HepG2 (cell line): ENCODE measurements around the gene TUBGCP6. TPM values are rescaled to one million over a fixed set of nuclear protein-coding genes. Genes with fewer than 3 reads are reported as not detected.

ENCODE experiments used
- ATAC-seq: fragments of 200-7000 bp; cut with Tn5 transposase; 3 replicates; pipeline ENCODE4 v1.9.1; 2020; ENCODE audit warnings: mild to moderate bottlenecking, moderate library complexity
- BruUV-seq: library from RNA; stranded (reverse); fragments of 400-500 nt; replicated peaks from 2 replicates; lab custom pipeline; 2021; lab: Mats Ljungman, UMichigan
- CTCF ChIA-PET: fragments of 300-600 bp; formaldehyde crosslinking; extraction: SDS; loops from one replicate; lab custom pipeline; 2021; ENCODE audit warnings: low total read pairs, inconsistent platforms, low intra/inter-chr PET ratio; lab: Yijun Ruan, JAX
- POLR2A ChIA-PET: fragments of 350-600 bp; sonication (Branson Sonifier 250); formaldehyde crosslinking; loops from one replicate; lab custom pipeline; 2020; ENCODE audit warnings: antibody characterized with exemption, inconsistent platforms; lab: Yijun Ruan, JAX
- DNase-seq: peaks from one replicate; pipeline ENCODE4 v3.0.0-alpha.2; 2015; ENCODE audit warnings: low spot score
- FAIRE-seq: peaks from 3 replicates; lab custom pipeline; 2011; peaks lifted over from hg19 to GRCh38; lab: Jason Lieb, UNC
- H2AFZ ChIP-seq: one replicate; pipeline ENCODE4 v1.6.1; 2011; ENCODE audit warnings: low read length, inconsistent platforms
- H3K27ac ChIP-seq: fragments of 300-600 bp; 3 replicates; pipeline ENCODE4 v1.8.0; 2011; ENCODE audit warnings: mixed run types, mild to moderate bottlenecking, mixed read lengths, low read length, inconsistent platforms; ENCODE audit not compliant: insufficient read depth; ENCODE audit errors: extremely low read length
- H3K27me3 ChIP-seq, 2 experiments: fragments of 200-600 bp in 1 of 2; 2 replicates in 1 of 2; 3 replicates in 1 of 2; pipeline versions ENCODE4 v1.6.0 to v1.8.0; 2011; ENCODE audit warnings: low read length in 2 of 2, mild to moderate bottlenecking in 2 of 2, moderate library complexity in 2 of 2, inconsistent platforms in 1 of 2; ENCODE audit not compliant: insufficient read depth in 2 of 2, control insufficient read depth in 1 of 2
- H3K36me3 ChIP-seq, 2 experiments: fragments of 200-600 bp in 1 of 2; replicated peaks in 1 of 2; 2 replicates in 1 of 2; 3 replicates in 1 of 2; pipeline versions ENCODE4 v1.5.1 to v1.8.0; 2011; ENCODE audit warnings: low read length in 2 of 2, inconsistent platforms in 1 of 2; ENCODE audit not compliant: insufficient read depth in 2 of 2, control insufficient read depth in 1 of 2
- H3K4me1 ChIP-seq: 2 replicates; pipeline ENCODE4 v1.5.1; 2012; ENCODE audit warnings: low read length, inconsistent platforms; ENCODE audit not compliant: insufficient read depth
- H3K4me2 ChIP-seq: 2 replicates; pipeline ENCODE4 v1.6.0; 2011; ENCODE audit warnings: low read depth, low read length, inconsistent platforms
- H3K4me3 ChIP-seq, 3 experiments: fragments of 200-600 bp in 1 of 3; sonication (generic), shearing (Covaris generic) in 1 of 3; replicated peaks in 1 of 3; 2 replicates each; pipeline ENCODE4 v1.5.1; 2011 to 2016; ENCODE audit warnings: low read length in 3 of 3, inconsistent platforms in 2 of 3, low read depth in 2 of 3, mild to moderate bottlenecking in 2 of 3, control low read depth in 1 of 3, mixed read lengths in 1 of 3; ENCODE audit not compliant: insufficient read depth in 1 of 3
- H3K79me2 ChIP-seq: one replicate; pipeline ENCODE4 v1.6.1; 2011; ENCODE audit warnings: low read length, inconsistent platforms; ENCODE audit not compliant: insufficient read depth
- H3K9ac ChIP-seq: 2 replicates; pipeline ENCODE4 v1.6.0; 2011; ENCODE audit warnings: mild to moderate bottlenecking, low read depth, low read length, inconsistent platforms; ENCODE audit not compliant: insufficient read depth
- H3K9me3 ChIP-seq: 2 replicates; pipeline ENCODE4 v1.5.1; 2012; ENCODE audit warnings: mild to moderate bottlenecking, low read length
- H4K20me1 ChIP-seq: 2 replicates; pipeline ENCODE4 v1.6.0; 2011; ENCODE audit warnings: inconsistent platforms, mild to moderate bottlenecking, low read length, moderate library complexity; ENCODE audit not compliant: insufficient read depth
- AGO2 ChIP-seq: fragments of 200-400 bp; formaldehyde crosslinking; optimal IDR thresholded peaks from 2 replicates; pipeline ENCODE3; 2017; ENCODE audit warnings: mild to moderate bottlenecking, low read depth, low read length, moderate library complexity
- CC2D1A ChIP-seq: sonication (generic); formaldehyde crosslinking; IDR thresholded peaks from 2 replicates; pipeline ENCODE4 v1.8.1; 2023; ENCODE audit warnings: mild to moderate bottlenecking, missing genetic modification reagents
- FOXC1 ChIP-seq: sonication (generic); formaldehyde crosslinking; IDR thresholded peaks from 2 replicates; pipeline ENCODE4 v1.8.0; 2022; ENCODE audit warnings: mild to moderate bottlenecking, missing genetic modification reagents, borderline replicate concordance
- FOXK1 ChIP-seq: sonication (generic); formaldehyde crosslinking; IDR thresholded peaks from 2 replicates; pipeline ENCODE4 v1.4.0; 2020; ENCODE audit warnings: low read depth, missing genetic modification reagents, borderline replicate concordance
- GABPA ChIP-seq, 2 experiments: IDR thresholded peaks; 2 replicates each; pipeline ENCODE4 v1.6.1; 2011 to 2016; ENCODE audit warnings: low read depth in 2 of 2, low read length in 1 of 2, missing biosample characterization in 1 of 2, missing genetic modification characterization in 1 of 2
- SP1 ChIP-seq, 2 experiments: fragments of 450-650 bp in 1 of 2; sonication (generic) in 1 of 2; formaldehyde crosslinking in 1 of 2; IDR thresholded peaks; 2 replicates each; pipeline versions ENCODE4 v1.4.0 to v1.6.1; 2016 to 2020; ENCODE audit warnings: missing genetic modification reagents in 1 of 2
- THAP8 ChIP-seq: sonication (generic); formaldehyde crosslinking; IDR thresholded peaks from 2 replicates; pipeline ENCODE4 v1.5.1; 2020; ENCODE audit warnings: missing genetic modification reagents, mild to moderate bottlenecking, borderline replicate concordance
- ZNF205 ChIP-seq: IDR thresholded peaks from 2 replicates; pipeline ENCODE4 v1.6.1; 2018; ENCODE audit warnings: missing biosample characterization, missing genetic modification reagents
- ZNF414 ChIP-seq: sonication (generic); formaldehyde crosslinking; IDR thresholded peaks from 2 replicates; pipeline ENCODE4 v1.5.0; 2020; ENCODE audit warnings: missing genetic modification reagents
- WGBS: methylation state at CpG from one replicate; pipeline ENCODE4 v1.1.6; 2017; ENCODE audit warnings: low lambda C conversion rate; 5-methylcytosine and 5-hydroxymethylcytosine counted together
- in situ Hi-C: cut with HindIII; loops from 2 replicates; pipeline ENCODE4 v1.10.0; 2017; ENCODE audit warnings: low pct_unique_long_range_greater_than_20kb; ENCODE audit not compliant: extremely low pct_ligation_motif_present
- intact Hi-C: fragments of 100-400 bp; cut with micrococcal nuclease; formaldehyde crosslinking; loops from one replicate; pipeline ENCODE4 v1.10.0; 2022; ENCODE audit not compliant: unreplicated experiment
- polyA plus RNA-seq, 8 experiments: library from polyadenylated mRNA; depleted of rRNA in 3 of 8; stranded (reverse) in 7 of 8; unstranded in 1 of 8; fragments of >200 nt; fragmentation: Illumina TruSeq in 4 of 8; extraction: Trizol in 4 of 8; gene quantifications; 2 replicates each; pipeline versions ENCODE4 v1.2.1 to v1.2.3, GENCODE V29; 2011 to 2016; ENCODE audit warnings: low read depth in 4 of 8, missing spikeins in 1 of 8, mixed read lengths in 1 of 8; ENCODE audit not compliant: insufficient read depth in 1 of 8
- total RNA-seq, 5 experiments: library from RNA; depleted of rRNA; stranded (reverse); fragments of >200 nt; fragmentation: Illumina TruSeq; extraction: Trizol; gene quantifications; 2 replicates each; pipeline ENCODE4 v1.2.3, GENCODE V29; 2016; ENCODE audit warnings: low read depth in 1 of 5

TUBGCP6 gene
- total and polyA plus RNA-seq, 2 of the 13 experiments (the other 11 are each of a cell fraction or from before 2014, with no cell fraction given) = 14.6 to 15.7 TPM

GRCh38 chr22:50255607-50256006, 10.8 kb upstream of the TUBGCP6 start:
- ATAC-seq (no peak), FAIRE-seq (no peak)
- Histone ChIP-seq H3K4me1 (peaks cover 39% of the 10 kb centered on the region), H3K27ac (no peak overlapping the region), H3K27me3 (no peaks in the 10 kb centered on the region), H3K36me3 (peaks cover 3% of the 10 kb centered on the region in 2 experiments; a peak in 1 of 5 replicates), H2AFZ (no peak overlapping the region)
- TF ChIP-seq FOXC1 (CRISPR knock-in tag) (no peak), ZNF205 (CRISPR knock-in tag) (no peak), ZNF414 (no peak), FOXK1 (CRISPR knock-in tag) (no peak), SP1 (IDR thresholded peaks at IDR 0.05) (no peak), SP1 (CRISPR knock-in tag; IDR thresholded peaks at IDR 0.05) (no peak), THAP8 (CRISPR knock-in tag) (no peak), CC2D1A (no peak), AGO2 (no peak), GABPA (IDR thresholded peaks at IDR 0.05; ENCODE audit: low read depth, low read length) (no peak), GABPA (CRISPR knock-in tag; IDR thresholded peaks at IDR 0.05; ENCODE audit: low read depth) (no peak)
- TF ChIP-seq, all 625 proteins: peak for 0
- no peaks in the 10 kb centered on the region for H3K79me2 ChIP-seq
- 96% methylated on average over 10 of the region's 17 CpGs for WGBS
- H3K9me3 ChIP-seq = no peaks in the 10 kb centered on the region
- no TSS peak for BruUV-seq
- no peak overlapping the region for H3K4me2 ChIP-seq
- POLR2A ChIA-PET = no interaction called here
- no peaks in the 10 kb centered on the region for H4K20me1 ChIP-seq
- H3K4me3 ChIP-seq = no peak overlapping the region
- H3K9ac ChIP-seq = no peak overlapping the region
- DNase-seq = no peak
- in situ Hi-C loops = no loop called here
- CTCF ChIA-PET = no interaction called here
- intact Hi-C loops = no loop called here
